GM18508 (cell line): ENCODE results near the gene ANKRD33B.
"Not testable (repeated sequence)": the region's sequence is repeated elsewhere in the genome, so short reads cannot be mapped to it uniquely, and the experiment has no call there.

Experiments used
- ATAC-seq: cut with Tn5 transposase; IDR thresholded peaks from one replicate; pipeline ENCODE4 v1.9.1; 2021; ENCODE audit warnings: moderate number of reproducible peaks; ENCODE audit not compliant: insufficient read depth, unreplicated experiment

The ANKRD33B gene

GRCh38 chr5:10632110-10632761 is 68.4 kb downstream of the ANKRD33B start:
- ATAC-seq = peak; percentile 28

DNA sequence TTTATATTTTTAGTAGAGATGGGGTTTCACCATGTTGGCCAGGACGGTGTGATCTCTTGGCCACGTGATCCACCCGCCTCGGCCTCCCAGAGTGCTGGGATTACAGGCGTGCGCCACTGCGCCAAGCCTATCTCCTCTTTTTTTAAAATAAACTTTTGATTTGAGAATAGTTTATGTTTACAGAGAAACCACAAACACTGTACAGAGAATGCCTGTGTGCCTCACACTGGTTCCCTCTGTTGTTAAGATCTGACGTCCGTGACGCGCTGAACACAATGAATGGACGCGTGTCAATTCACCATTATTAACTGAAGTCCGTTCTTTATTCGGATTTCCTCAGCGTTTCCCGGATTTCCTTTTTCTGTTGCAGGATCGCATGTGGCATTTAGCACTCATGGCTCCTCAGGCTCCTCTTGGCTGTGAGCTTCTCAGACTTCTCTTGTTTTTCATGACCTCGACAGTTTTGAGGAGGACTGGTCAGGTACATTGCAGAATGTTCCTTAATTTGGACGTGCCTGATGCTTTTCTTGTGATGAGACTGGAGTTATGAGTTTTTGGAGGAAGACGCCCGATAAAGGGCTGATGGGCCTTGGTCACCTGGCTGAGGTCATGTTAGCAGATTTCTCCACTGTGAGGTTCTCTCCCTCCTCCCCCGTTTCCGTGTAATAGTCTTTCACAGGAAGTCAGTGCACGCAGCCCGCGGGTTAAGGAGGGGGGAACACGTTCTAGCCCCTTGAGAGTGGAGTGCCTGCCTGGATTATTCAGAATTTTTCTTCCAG is 69.6 kb downstream of the ANKRD33B start:
- ATAC-seq = no peak

- ATAC-seq = no peak
Observed at GRCh38 chr5:10634050-10634449, 70.2 kb downstream of the ANKRD33B start.

DNA sequence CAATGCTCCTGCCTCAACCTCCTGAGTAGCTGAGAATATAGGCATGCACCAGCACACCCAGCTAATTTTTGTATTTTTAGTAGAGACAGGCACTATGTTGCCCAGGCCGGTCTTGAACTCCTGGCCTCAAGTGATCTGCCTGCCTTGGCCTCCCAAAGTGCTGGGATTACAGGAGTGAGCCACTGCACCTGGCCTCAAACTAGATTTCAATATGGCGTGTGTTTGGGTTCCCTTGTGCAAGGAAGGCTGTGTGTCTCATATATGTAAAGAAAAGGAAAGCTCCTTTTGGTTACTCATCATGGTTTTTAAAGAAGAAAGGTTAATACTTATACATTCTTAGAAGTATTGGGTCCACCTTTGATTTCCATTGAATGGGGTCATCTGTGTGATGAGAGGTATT is 70.7 kb downstream of the ANKRD33B start:
- no peak for ATAC-seq

DNA sequence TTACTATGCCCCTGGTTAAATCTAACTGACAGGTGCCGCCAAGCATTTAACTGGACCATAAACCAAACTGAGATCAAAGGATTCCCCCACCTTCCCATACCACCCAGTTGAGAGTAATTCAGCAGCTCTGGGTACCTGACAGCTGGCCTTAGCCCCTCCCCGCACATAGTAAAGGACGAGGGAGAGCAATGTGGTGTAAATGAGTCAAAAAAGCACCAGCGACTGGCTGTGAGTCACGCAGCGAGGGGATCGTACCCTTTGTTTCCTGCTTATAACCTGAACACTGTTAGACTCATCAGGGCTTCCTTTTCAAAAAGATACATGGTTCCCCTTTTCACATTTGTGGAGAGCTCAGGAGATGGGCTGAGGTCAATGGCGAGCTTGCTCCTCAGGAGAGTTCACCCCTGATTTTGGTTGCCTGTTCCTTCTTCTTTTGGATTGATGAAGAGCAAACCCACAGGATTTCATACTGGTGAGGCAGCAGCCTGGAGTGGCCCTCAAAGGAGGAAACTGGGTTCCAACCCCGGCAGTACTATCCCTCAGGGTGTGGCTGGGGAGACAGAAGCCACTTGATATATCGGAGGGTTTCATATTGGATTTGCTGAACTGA is 71.5 kb downstream of the ANKRD33B start:
- ATAC-seq = peak; percentile 54

- ATAC-seq = no peak
Observed at GRCh38 chr5:10635867-10636350, 72.0 kb downstream of the ANKRD33B start.

- no peak for ATAC-seq
Observed at GRCh38 chr5:10636363-10637142, 72.7 kb downstream of the ANKRD33B start.

DNA sequence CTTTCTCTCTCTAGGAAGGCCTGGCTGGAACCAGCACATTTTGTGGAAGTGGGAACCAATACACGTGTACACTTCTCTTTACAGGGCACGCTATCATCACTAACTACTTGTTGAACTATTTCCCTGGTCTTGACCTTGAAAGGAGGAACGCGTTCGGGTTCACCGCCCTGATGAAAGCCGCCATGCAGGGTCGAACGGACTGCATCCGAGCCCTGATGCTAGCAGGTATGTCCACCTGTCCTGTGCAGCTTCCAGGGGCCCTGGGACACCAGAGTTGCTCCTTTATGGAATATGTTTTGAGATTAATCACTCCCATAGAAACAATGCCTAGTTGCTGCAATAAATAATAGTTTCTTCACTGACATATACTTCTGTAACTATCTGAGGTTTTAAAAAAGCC is 74.1 kb downstream of the ANKRD33B start:
- ATAC-seq = no peak

DNA sequence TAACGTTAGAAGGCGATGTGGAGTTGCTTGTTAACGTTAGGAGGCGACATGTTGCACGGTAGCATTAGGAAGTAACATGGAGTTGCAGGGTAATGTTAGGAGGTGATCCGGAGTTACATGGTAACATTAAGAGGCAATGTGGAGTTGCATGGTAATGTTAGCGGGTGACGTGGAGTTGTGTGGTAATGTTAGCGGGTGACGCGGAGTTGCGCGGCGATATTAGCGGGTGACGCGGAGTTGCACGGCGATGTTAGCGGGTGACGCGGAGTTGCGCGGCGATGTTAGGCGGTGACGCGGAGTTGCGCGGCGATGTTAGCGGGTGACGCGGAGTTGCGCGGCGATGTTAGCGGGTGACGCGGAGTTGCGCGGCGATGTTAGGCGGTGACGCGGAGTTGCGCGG is 74.9 kb downstream of the ANKRD33B start:
- not testable (repeated sequence) for ATAC-seq

DNA sequence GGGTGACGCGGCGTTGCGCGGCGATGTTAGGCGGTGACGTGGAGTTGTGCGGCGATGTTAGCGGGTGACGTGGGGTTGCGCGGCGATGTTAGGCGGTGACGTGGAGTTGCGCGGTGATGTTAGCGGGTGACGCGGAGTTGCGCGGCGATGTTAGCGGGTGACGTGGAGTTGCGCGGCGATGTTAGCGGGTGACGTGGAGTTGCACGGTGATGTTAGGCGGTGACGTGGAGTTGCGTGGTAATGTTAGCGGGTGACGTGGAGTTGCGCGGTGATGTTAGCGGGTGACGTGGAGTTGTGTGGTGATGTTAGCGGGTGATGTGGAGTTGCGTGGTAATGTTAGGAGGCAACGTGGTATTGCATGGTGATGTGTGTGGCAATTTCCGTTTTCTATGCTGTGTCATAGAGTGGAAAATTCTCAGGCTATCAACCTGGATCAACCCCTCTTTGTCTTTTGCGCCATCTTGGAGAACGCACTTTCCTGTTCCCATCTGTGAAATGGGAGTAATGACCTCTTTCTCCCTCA is 76.0 kb downstream of the ANKRD33B start:
- no peak for ATAC-seq

- no peak for ATAC-seq
Observed at GRCh38 chr5:10642367-10642766, 78.5 kb downstream of the ANKRD33B start.

GRCh38 chr5:10644192-10644591 is 80.3 kb downstream of the ANKRD33B start:
- ATAC-seq = no peak

DNA sequence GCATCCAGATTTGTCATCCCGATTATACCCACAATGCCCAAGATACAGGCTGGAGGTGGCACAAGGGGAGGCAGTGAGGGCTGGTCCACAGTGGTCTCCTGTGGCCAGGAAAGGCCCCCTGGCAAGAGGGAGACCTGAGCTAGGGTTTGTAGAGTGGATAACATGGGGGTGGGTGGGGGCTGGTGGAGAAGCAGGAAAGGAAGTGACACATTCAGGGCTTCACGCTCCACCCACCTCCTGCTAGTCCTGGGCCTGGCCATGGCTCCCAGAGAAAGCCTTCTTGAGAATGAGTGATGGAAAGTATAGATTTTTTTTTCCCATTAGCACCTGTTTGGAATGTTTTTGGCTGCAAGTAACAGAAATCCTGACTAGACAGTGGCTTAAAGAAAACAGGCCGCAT is 81.3 kb downstream of the ANKRD33B start:
- ATAC-seq = no peak

DNA sequence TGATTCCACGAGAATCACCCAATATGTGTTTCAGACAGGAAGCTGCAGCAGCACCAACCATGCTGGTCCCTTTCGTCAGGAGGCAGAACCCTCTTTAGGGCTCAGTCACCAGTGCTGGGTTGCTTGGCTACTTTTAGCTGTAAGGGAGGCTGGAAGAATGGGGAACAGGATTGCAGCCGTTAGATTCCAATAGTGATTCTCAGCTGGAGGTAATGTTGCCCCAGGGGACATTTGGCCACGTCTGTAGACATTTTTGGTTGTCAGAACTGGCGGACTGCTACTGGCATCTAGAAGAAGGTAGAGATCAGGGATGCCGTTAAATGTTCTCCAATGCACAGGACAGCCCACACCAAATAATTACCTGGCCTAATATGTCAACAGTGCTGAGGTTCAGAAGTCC is 81.8 kb downstream of the ANKRD33B start:
- ATAC-seq = no peak

DNA sequence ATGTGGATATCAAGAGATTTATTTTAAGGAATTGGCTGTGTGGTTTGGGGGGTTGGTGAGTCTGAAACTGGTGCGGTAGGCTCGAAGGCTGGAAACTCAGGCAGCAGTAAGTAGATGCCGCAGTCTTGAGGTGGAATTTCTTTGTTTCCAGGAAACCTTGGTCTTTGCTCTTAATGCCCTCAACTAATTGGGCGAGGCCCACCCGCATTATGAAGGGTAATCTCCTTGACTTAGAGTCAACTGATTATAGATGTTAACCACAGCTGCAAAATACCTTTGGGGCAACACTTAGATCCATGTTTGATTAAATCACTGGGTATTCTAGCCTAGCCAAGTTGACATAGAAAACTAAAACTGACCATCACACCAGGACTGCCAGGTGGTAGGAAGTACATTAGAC is 83.8 kb downstream of the ANKRD33B start:
- ATAC-seq = no peak

DNA sequence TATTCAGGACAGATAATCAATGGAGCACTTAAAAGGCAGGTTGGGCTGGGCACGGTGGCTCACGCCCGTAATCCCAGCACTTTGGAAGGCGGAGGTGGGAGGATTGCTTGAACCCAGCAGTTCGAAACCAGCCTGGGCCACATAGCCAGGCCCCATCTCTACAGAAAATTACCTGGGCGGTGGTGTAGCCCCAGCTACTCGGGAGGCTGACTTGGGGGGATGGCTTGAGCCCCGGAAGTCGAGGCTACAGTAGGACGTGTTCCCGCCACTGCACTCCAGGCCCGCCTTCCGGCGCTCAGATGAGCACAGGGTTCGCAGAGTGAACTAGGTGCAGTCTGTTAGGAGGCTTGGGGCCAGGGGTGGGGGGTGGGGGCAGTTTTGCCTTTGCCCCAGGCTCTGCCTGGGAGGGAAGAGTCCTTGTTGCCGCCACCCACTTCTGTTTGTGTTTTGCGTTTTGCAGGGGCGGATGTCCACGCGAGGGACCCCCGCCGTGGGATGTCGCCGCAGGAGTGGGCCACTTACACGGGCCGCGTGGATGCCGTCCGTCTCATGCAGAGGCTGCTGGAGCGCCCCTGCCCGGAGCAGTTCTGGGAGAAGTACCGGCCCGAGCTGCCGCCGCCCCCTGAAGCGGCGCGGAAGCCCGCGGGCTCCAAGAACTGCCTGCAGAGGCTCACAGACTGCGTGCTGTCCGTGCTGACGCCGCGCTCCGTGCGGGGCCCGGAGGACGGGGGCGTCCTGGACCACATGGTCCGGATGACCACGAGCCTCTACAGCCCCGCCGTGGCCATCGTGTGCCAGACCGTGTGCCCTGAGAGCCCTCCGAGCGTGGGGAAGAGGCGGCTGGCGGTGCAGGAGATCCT is 85.2 kb downstream of the ANKRD33B start:
- ATAC-seq = no peak

DNA sequence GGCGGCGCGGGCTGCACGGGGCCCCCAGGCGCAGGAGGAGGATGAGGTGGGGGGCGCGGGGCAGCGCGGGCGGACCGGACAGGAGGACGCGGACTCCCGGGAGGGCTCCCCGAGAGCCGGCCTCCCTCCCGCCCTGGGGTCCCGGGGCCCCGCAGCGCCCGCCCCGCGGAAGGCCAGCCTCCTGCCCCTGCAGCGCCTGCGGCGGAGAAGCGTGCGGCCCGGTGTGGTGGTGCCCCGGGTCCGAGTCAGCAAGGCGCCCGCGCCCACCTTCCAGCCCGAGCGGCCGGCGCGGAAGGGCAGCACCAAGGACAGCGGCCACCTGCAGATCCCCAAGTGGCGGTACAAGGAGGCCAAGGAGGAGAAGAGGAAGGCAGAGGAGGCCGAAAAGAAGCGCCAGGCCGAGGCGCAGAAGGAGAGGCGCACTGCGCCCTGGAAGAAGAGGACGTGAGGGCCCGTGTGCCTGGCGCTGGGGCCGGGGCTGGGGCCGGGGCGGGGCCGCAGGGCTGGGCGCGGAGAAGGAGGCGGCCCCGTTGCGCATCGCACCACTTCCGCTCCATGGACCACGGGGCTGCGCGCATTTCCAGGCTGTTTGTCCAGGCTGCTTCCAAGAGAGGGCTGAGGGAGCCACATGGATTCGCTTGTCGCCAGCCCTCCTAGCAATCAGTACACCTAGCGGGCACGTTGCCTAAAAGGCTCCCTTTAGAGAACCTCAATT is 86.0 kb downstream of the ANKRD33B start:
- no peak for ATAC-seq

GRCh38 chr5:10652151-10652550 is 88.3 kb downstream of the ANKRD33B start:
- no peak for ATAC-seq

- ATAC-seq = no peak
Observed at GRCh38 chr5:10652606-10653005, 88.7 kb downstream of the ANKRD33B start.
